Cardiac septum (tissue), 1 donor: ENCODE results near the gene AKR1C3. TPM values are rescaled to one million over a fixed set of nuclear protein-coding genes. Genes with fewer than 3 reads are reported as not detected.
"Not testable (repeated sequence)": the region's sequence is repeated elsewhere in the genome, so short reads cannot be mapped to it uniquely, and the experiment has no call there.

Experiments
- DNase-seq: peaks from one replicate; pipeline ENCODE4 v3.0.0-alpha.2; 2020; ENCODE audit warnings: low spot score
- intact Hi-C: fragments of 100-400 bp; cut with DNase I; formaldehyde crosslinking; loops from one replicate; pipeline ENCODE4 v1.14.0; 2022
- long read RNA-seq: library from polyadenylated mRNA; unstranded; transcript quantifications from one replicate; pipeline ENCODE4 v2.0.0, GENCODE V29; 2021
- total RNA-seq: library from RNA; stranded (reverse); fragmentation: NEBNext Ultra II Directional; extraction: Animal tissue kit (Norgen Biotek cat#: 25700); gene quantifications from one replicate; pipeline ENCODE4 v1.2.1, GENCODE V29; 2021
- donor health status: DM: no; HTN: no; CAD: no.

AKR1C3 gene
- total RNA-seq, result 15.2 TPM
- long read RNA-seq, transcript AKR1C3-201 (9 exons, 1,807 nt), result major isoform, 15 of 17 reads
- long read RNA-seq, partial matches to known transcripts, result 2 of 17 reads
- long read RNA-seq, other reads (novel, unspliced or antisense), result 0 of 17 reads

DNA sequence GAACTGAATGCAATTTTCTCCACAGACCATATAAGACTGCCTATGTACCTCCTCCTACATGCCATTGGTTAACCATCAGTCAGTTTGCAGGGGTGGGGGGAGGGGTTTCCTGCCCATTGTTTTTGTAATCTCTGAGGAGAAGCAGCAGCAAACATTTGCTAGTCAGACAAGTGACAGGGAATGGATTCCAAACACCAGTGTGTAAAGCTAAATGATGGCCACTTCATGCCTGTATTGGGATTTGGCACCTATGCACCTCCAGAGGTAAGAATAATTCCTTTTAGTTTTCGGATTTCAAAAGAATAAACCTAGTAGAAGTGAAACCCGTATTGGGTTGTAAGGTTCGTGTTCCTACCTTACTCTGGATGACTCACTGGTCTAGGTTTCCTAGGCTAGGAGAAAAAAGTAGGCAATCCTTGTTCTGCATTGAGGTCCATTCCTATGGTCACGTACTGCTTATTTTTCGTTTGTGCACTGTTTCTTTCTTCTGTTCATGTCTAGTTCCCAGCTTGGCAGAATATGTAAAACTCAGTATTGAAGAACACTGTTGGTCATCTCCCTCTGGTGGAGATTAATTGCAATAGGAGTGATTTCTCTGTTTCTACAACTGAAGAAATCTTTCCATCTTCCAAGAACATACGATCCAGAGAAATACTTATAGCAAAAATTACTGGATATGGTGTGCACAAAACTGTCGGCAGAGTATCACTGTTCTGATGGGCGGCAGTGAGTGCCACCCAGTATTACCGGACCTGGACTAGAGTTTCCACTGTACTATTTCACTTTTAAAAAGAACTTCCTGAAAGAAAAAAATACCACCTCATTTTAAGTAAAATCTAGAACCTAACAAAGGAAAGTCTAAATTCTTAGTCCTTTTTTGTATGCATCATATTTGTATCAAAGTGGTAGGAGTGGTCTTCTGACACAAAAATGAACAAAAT, at the start of gene AKR1C3:
AKR1C3 (plus strand) TSS at position 150 of the 941 bp plus-strand sequence; CDS start at position 181, 31 bp downstream.
- no peak for DNase-seq
- intact Hi-C loops, result loop anchor here (1.0 to 5.0 kb wide), 2 partner anchors 77 to 243 kb away; no protein-coding TSS in a partner anchor

GRCh38 chr10:5045095-5045494, 49.1 kb upstream of the AKR1C3 start:
- DNase-seq, result no peak
- intact Hi-C loops, result no loop called here

DNA sequence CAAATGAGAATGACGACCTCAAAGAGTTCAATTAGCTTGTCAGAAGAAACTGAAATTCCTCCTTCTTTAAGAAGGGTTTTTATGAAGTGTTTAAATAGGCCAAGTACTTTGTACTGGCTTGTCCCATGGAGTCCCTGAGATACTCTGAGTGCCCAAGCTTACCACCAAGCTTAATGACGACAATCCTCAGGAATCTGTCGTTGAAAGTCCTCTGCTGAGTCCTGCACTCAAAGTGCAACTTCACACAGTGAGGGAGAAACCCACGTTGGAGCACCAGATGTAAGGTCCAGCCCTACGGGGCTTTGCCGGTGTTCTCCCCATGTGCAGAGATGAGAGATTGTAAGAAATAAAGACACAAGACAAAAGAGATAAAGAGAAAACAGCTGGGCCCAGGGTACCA, 47.8 kb upstream of the AKR1C3 start:
- no peak for DNase-seq
- intact Hi-C loops, result no loop called here

GRCh38 chr10:5047055-5047454, 47.2 kb upstream of the AKR1C3 start:
- intact Hi-C loops, DNase-seq: not testable (repeated sequence)

- no peak for DNase-seq
- intact Hi-C loops, result no loop called here
Measured at GRCh38 chr10:5047912-5048628, 46.1 kb upstream of the AKR1C3 start.

DNA sequence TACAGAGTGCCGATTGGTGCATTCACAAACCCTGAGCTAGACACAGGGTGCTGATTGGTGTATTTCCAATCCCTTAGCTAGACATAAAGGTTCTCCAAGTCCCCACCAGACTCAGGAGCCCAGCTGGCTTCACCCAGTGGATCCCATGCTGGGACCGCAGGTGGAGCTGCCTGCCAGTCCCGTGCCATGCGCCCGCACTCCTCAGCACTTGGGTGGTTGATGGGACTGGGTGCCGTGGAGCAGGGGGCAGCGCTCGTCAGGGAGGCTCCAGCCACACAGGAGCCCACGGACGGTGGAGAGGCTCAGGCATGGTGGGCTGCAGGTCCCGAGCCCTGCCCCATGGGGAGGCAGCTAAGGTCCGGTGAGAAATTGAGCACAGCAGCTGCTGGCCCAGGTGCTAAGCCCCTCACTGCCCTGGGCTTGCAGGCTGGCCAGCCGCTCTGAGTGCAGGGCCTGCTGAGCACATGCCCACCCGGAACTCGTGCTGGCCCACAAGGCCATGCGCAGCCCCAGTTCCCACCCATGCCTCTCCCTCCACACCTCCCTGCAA, 41.2 kb upstream of the AKR1C3 start:
- intact Hi-C loops, DNase-seq: not testable (repeated sequence)

DNA sequence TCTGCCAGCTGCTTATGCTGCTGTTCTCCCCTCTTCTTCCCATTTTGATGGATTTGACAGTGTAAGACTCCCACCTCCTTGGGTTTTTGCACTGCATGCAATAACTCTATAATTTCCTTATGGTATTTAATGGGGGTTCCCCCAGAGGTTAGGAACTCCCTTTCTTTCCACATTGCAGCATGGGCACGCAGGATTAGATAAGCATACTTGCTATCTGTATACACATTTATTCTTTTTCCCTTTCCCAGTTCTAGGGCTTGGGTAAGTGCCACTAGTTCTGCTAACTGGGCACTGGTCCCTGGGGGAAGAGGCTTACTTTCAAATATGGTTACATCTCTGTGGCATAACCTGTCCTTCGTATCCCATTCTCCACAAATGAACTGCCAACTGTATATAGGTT, 39.4 kb upstream of the AKR1C3 start:
- intact Hi-C loops, DNase-seq: not testable (repeated sequence)

DNA sequence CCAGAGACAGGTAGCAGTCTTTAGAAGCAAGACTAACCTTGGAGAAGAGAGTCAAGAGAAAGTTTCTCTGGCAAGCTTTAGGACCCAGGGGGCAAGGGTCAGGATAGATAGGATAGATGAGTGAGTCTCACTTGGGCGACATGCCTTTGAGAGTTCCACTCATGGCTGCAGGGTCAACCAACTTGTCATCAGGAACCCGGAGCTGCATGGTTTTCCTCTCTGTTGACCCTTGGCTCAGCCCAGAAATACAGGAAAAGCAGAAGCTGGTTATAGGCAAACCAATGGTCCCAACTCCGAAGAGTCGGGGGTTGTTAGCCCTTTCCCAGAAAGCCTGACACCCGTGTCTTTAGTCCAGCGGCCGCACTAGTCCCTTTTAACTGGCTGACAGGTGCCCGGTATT, 34.9 kb upstream of the AKR1C3 start:
- DNase-seq, intact Hi-C loops: not testable (repeated sequence)

DNA sequence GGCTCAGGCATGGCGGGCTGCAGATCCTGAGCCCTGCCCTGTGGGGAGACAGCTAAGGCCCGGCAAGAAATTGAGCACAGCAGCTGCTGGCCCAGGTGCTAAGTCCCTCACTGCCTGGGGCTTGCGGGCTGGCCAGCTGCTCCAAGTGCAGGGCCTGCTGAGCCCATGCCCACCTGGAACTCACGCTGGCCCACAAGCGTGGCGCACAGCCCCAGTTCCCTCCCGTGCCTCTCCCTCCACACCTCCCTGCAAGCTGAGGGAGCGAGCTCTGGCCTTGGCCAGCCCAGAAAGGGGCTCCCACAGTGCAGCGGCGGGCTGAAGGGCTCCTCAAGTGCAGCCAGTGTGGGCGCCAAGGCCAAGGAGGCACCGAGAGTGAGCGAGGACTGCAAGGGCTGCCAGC, 33.4 kb upstream of the AKR1C3 start:
- DNase-seq, intact Hi-C loops: not testable (repeated sequence)

DNA sequence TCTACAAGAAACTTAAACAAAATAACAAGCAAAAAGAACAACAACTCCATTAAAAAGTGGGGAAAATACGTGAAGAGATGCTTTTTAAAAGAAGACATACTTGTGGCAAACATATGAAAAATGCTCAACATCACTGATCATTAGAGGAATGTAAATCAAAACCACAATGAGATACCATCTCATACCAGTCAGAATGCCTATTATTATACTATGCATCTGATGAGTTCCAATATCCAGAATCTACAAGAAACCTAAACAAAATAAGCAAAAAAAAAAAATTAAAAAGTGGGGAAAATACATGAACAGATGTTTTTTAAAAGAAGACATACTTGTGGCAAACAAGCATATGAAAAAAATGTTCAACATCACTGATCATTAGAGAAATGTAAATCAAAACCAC, 29.6 kb upstream of the AKR1C3 start:
- intact Hi-C loops, result no loop called here
- DNase-seq, result no peak

- intact Hi-C loops, result no loop called here
Measured at GRCh38 chr10:5068274-5068984, 25.8 kb upstream of the AKR1C3 start.

GRCh38 chr10:5070648-5071410, 23.4 kb upstream of the AKR1C3 start:
- no peak for DNase-seq
- intact Hi-C loops, result loop anchor here (10.0 kb wide), 1 partner anchor 214 kb away; no protein-coding TSS in a partner anchor

More at GRCh38 chr10:5068274-5068984, 25.8 kb upstream of the AKR1C3 start:
- DNase-seq, result no peak

DNA sequence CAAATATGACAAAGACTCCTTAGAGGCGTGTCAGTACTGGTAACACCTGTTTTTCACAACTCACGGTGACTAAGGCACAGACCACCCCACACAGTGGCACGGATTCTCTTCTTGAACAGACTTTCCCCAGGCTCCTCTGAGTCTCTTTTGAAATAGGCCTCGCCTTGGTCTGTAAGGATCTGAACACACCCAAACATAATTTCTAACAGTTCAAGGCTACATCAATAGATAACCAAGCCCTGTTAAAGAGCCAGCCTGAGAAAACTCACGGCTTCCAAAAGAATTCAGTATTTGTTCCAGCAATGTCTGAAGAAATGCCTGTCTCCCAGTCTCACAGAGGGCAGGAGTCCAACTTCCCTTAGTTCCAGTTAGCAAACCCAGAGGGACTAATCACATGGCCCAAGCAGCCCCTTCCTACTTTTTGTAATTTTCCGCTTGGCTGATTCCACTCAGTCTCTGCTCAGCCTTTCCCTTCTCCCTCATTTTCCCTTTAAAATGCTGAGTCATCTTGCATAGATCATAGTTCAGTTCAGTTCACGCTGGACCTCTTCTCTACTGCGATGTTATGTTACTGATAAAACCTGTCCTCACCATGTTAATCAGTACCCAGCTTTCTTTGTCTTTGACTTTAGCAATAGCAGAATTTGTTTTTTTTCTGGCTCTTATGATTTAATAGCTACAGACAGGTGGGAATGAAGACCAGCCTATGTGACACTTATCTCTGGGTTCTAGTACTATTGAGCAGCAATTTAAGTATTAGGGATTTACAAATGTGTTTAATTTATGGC, 22.6 kb upstream of the AKR1C3 start:
- no peak for DNase-seq
- intact Hi-C loops, result loop anchor here (10.0 kb wide), 1 partner anchor 213 kb away; no protein-coding TSS in a partner anchor

DNA sequence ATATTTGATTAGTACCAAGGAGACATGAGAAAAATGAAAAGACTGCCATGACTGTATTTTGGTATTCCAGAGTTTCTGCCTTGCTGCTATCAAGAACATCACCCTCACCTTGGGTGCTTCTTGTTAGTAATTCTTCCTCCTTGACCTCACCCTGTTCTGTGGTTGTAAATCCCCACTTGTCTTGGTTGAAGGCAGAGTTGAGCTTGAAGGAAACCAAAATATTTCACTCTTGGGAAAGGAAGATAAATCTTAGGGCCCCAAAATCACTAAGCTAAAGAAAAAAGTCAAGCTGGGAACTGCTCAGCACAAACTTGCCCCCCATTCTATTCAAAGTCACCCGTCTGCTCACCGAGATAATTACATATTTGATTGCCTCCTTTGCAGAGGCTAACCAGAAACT, 20.6 kb upstream of the AKR1C3 start:
- intact Hi-C loops, result loop anchor here (10.0 kb wide), 1 partner anchor 211 kb away; no protein-coding TSS in a partner anchor
- no peak for DNase-seq

DNA sequence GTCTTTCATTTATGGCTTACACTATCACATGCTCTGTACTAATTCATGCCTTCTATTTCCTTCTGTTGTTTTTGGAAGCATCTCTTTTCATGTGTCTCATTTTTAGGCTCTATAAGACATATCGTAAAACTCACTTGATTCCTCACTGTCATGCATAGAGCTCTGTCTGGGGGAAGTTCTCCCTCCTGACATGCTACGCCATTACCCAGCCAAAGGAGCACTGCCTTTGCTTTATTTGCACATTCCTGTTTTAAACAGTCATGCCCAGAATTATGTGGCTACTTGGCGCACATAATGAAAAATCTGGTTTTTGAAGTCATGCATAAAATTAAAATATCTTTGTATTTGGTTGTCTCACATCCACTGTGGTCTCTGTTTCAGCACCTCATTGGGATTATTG, 17.6 kb upstream of the AKR1C3 start:
- intact Hi-C loops, result loop anchor here (10.0 kb wide), 1 partner anchor 208 kb away; no protein-coding TSS in a partner anchor
- DNase-seq, result no peak

- intact Hi-C loops, result loop anchor here (10.0 kb wide), 1 partner anchor 206 kb away; no protein-coding TSS in a partner anchor
- no peak for DNase-seq
Measured at GRCh38 chr10:5078547-5079180, 15.6 kb upstream of the AKR1C3 start.

DNA sequence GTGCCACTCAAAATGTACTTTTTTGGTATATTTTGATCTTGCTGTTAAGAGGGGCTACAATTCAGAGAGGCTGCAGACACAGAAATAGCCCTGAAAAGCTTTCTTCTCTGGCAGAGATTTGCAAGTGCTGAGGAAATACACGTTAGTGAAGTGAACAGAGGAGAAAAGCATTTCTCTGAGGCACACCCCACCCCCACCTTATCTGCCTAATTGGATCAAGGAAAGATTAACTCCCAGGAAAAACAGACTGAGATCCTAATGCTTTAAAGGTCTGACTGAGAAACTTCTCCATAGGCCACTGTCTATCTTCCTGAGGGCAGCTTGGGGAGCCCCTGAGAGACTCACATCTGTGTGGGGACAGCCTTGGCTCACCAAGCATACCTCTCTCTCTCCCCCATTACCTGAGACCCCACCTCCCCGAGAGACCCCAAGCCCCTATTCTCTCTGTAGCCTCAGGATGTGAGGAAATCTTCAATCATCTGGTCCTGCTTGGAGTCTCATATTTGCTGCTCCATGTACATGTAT, 14.8 kb upstream of the AKR1C3 start:
- intact Hi-C loops, result loop anchor here (10.0 kb wide), 1 partner anchor 205 kb away; no protein-coding TSS in a partner anchor
- no peak for DNase-seq
